ENCODE measurements around the gene ELK4.

DNA sequence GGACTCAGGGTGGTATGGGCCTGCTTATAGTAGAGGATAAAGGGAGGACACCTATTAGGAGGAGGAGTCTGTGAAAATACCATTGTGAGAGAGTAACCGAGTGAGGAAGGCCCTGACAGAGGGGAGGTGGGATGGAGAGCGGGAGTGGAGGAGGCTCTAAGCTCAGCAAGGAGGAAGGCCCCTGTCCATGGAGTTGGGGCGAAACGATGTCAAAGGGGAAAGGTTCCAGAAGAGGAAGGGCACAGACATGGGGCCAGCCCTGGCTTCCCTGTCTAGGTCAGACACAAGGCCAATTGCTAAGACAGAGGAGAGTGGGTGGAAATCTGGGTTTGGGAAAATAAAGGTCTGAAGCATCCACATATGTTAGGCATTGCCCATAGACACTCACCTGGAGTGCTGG is 44.2 kb downstream of the ELK4 start:
- TF ChIP-seq, protein P1, sequence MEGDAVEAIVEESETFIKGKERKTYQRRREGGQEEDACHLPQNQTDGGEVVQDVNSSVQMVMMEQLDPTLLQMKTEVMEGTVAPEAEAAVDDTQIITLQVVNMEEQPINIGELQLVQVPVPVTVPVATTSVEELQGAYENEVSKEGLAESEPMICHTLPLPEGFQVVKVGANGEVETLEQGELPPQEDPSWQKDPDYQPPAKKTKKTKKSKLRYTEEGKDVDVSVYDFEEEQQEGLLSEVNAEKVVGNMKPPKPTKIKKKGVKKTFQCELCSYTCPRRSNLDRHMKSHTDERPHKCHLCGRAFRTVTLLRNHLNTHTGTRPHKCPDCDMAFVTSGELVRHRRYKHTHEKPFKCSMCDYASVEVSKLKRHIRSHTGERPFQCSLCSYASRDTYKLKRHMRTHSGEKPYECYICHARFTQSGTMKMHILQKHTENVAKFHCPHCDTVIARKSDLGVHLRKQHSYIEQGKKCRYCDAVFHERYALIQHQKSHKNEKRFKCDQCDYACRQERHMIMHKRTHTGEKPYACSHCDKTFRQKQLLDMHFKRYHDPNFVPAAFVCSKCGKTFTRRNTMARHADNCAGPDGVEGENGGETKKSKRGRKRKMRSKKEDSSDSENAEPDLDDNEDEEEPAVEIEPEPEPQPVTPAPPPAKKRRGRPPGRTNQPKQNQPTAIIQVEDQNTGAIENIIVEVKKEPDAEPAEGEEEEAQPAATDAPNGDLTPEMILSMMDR (IDR thresholded peaks at IDR 0.05): no peak
- TF ChIP-seq POLR2A (IDR thresholded peaks at IDR 0.05) (no peak), EP300 (IDR thresholded peaks at IDR 0.05) (no peak)

All from sigmoid colon (tissue), 4 donors.